B cell (primary cell): ENCODE measurements around the gene OSM.

Source experiments
- EZH2 ChIP-seq: IDR thresholded peaks from 2 replicates; pipeline ENCODE4 v1.6.1; 2012; ENCODE audit warnings: borderline replicate concordance, low read depth, mild to moderate bottlenecking, moderate library complexity, low read length; ENCODE audit not compliant: insufficient read depth, poor library complexity, severe bottlenecking
- TF ChIP-seq, protein P1 (sequence below): fragments of 200-600 bp; IDR thresholded peaks from one replicate; pipeline ENCODE4 v1.8.0; 2022; ENCODE audit warnings: antibody characterized with exemption, mild to moderate bottlenecking

DNA sequence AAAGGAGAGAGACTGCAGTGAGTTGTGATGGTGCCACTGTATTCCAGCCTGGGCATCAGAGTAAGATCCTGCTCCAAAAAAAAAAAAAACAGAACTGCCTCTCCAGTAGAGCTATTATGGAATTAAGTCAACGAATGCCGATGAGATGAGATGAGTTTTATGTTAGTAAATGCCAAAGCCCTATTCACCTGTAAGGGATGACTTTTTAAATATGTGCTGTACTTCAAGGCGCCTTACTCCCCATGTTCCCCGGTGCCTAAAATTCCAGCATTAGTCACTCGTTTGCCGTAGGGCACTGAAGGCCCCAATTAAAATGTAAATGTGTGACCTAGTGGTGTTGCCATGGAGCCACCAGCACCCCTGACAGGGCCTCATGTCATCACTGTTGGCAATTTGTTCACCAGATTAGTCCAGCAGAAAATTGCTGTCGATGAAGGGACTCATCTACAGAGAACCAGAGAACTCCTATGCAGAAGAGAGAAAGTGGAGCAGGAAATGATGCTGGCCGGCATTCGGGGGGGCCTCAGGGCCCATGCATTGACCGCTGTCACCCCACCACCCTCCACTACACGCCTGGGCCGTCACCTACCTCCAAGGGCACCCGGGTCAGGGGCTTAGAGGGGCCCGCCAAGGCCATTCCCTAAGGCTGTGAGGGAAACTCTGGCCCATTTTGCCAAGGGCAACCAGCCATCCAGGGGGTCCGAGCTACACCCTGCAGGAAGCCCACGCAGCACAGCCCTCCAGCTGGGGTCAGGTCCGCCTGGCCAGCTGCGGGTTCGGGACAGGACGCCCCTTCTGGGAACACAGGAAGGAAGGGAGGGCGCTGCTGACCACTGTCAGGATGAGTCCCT, 37.9 kb downstream of the OSM start:
- TF ChIP-seq, protein P1, sequence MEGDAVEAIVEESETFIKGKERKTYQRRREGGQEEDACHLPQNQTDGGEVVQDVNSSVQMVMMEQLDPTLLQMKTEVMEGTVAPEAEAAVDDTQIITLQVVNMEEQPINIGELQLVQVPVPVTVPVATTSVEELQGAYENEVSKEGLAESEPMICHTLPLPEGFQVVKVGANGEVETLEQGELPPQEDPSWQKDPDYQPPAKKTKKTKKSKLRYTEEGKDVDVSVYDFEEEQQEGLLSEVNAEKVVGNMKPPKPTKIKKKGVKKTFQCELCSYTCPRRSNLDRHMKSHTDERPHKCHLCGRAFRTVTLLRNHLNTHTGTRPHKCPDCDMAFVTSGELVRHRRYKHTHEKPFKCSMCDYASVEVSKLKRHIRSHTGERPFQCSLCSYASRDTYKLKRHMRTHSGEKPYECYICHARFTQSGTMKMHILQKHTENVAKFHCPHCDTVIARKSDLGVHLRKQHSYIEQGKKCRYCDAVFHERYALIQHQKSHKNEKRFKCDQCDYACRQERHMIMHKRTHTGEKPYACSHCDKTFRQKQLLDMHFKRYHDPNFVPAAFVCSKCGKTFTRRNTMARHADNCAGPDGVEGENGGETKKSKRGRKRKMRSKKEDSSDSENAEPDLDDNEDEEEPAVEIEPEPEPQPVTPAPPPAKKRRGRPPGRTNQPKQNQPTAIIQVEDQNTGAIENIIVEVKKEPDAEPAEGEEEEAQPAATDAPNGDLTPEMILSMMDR, result no peak
- TF ChIP-seq EZH2, result no peak
